Activated B cell treated with CpG ODN at 0.5 μM for 24 hours (primary cell): Measurements from ENCODE around the gene CCDC47. TPM values are rescaled to one million over a fixed set of nuclear protein-coding genes. Genes with fewer than 3 reads are reported as not detected.
A peak's percentile ranks its signal among the peaks of the same experiment; 100 is the strongest.

Experiments
- ATAC-seq: fragments of 200-7000 bp; cut with Tn5 transposase; one replicate; pipeline ENCODE4 v1.10.0; 2021; ENCODE audit warnings: low read depth, mild to moderate bottlenecking, moderate library complexity
- CTCF ChIA-PET: fragments of 350-600 bp; sonication (Branson Sonifier 250); formaldehyde crosslinking; loops from one replicate; lab custom pipeline; 2021; ENCODE audit warnings: antibody characterized with exemption; lab: Charles Lee
- POLR2A ChIA-PET: fragments of 350-600 bp; sonication (Branson Sonifier 250); formaldehyde crosslinking; loops from one replicate; lab custom pipeline; 2021; ENCODE audit warnings: antibody characterized with exemption; lab: Charles Lee
- DNase-seq: peaks from one replicate; pipeline ENCODE4 v3.0.0; 2022
- H3K27ac Mint-ChIP-seq: one replicate; pipeline ENCODE4 v1.8.0; 2020; ENCODE audit warnings: mixed read lengths
- H3K27me3 Mint-ChIP-seq: one replicate; pipeline ENCODE4 v1.8.0; 2021; ENCODE audit warnings: mixed read lengths
- H3K36me3 Mint-ChIP-seq: one replicate; pipeline ENCODE4 v1.8.0; 2021; ENCODE audit warnings: low read depth, mixed read lengths
- H3K4me1 Mint-ChIP-seq: one replicate; pipeline ENCODE4 v1.8.0; 2021; ENCODE audit warnings: mixed read lengths
- H3K4me3 Mint-ChIP-seq: one replicate; pipeline ENCODE4 v1.8.0; 2020; ENCODE audit warnings: mild to moderate bottlenecking, mixed read lengths
- H3K9me3 Mint-ChIP-seq: one replicate; pipeline ENCODE4 v1.8.0; 2020; ENCODE audit warnings: mixed read lengths
- intact Hi-C: fragments of 100-400 bp; cut with micrococcal nuclease; formaldehyde crosslinking; loops from one replicate; pipeline ENCODE4 v1.15.1; 2024
- total RNA-seq: library from RNA; stranded (reverse); gene quantifications from 2 replicates; pipeline ENCODE4 v1.2.3, GENCODE V29; 2022
- TF ChIP-seq, protein P1 (sequence below): fragments of 200-600 bp; IDR thresholded peaks from one replicate; pipeline ENCODE4 v1.8.0; 2022; ENCODE audit warnings: antibody characterized with exemption, mild to moderate bottlenecking

The CCDC47 gene
- total RNA-seq, 1 donor from 2014 or later: 47.6 TPM

DNA sequence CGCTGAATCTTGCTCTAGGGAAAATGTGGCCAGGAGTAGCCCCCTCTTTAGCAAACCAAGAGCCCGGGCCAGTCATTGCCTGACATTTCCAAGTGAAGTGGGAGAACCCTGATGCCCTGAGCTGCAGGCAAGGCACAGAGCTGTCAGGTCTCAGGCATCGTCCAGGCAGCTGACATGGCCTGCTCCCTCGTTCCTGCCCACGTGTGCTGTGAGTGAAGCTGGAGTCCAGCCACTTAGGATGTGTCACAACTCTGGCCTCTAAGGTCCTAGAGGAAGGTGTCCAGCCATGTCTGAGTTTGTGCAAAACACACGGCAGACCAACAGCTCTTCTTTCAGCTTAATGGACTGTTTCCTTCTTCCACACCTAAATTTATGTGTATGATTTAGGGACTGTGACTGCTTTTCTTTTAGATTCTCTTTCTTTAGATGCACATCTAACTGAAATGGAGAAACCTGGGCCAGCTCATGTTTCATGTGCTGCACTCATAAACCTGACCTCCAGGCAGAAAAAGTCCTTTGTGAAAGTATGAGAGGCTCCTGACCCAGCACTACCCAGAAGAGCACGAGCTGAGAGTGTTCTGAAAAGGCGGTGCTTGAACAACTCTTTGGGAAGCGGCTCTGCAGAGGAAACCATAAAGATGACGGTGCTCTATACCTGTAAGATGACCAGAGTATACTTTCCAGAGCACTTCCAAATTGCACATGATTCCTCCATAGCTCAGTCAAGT, 58.7 kb downstream of the CCDC47 start:
- intact Hi-C loops: no loop called here
- H3K36me3 Mint-ChIP-seq: peaks cover 62% of the 10 kb centered on the region
- CTCF ChIA-PET: no interaction called here
- no peaks in the 10 kb centered on the region for H3K27me3 Mint-ChIP-seq
- ATAC-seq (no peak), DNase-seq (no peak)
- TF ChIP-seq, protein P1, sequence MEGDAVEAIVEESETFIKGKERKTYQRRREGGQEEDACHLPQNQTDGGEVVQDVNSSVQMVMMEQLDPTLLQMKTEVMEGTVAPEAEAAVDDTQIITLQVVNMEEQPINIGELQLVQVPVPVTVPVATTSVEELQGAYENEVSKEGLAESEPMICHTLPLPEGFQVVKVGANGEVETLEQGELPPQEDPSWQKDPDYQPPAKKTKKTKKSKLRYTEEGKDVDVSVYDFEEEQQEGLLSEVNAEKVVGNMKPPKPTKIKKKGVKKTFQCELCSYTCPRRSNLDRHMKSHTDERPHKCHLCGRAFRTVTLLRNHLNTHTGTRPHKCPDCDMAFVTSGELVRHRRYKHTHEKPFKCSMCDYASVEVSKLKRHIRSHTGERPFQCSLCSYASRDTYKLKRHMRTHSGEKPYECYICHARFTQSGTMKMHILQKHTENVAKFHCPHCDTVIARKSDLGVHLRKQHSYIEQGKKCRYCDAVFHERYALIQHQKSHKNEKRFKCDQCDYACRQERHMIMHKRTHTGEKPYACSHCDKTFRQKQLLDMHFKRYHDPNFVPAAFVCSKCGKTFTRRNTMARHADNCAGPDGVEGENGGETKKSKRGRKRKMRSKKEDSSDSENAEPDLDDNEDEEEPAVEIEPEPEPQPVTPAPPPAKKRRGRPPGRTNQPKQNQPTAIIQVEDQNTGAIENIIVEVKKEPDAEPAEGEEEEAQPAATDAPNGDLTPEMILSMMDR: no peak
- peaks cover 7% of the 10 kb centered on the region for H3K4me1 Mint-ChIP-seq
- no peak overlapping the region for H3K4me3 Mint-ChIP-seq
- POLR2A ChIA-PET: interaction anchor here (1.1 to 1.3 kb wide), 2 partner anchors 12 to 19 kb away, joined by 3 read pairs; no protein-coding TSS in a partner anchor
- no peak overlapping the region for H3K27ac Mint-ChIP-seq
- H3K9me3 Mint-ChIP-seq: no peaks in the 10 kb centered on the region

DNA sequence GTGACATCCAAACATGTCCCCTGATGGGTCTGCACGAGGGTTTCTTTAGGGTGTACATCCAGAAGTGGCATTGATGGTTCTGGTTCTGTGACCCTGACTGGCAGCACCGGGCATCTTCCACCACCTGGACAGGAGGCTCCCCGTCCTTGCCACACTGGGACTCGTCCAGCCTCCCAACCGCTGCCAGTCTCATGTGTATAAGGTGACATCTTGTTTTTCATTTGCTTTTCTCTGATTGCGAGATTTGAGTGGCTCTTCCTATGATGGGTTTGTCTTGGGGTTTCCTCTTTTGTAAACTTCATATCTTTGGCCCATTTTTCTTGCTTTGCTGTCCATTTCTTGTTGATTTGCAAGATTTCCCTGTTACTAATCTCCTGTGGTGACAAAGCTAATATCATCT, 64.3 kb downstream of the CCDC47 start:
- TF ChIP-seq, protein P1: no peak
- H3K4me1 Mint-ChIP-seq: peaks cover 41% of the 10 kb centered on the region
- no peak for ATAC-seq

DNA sequence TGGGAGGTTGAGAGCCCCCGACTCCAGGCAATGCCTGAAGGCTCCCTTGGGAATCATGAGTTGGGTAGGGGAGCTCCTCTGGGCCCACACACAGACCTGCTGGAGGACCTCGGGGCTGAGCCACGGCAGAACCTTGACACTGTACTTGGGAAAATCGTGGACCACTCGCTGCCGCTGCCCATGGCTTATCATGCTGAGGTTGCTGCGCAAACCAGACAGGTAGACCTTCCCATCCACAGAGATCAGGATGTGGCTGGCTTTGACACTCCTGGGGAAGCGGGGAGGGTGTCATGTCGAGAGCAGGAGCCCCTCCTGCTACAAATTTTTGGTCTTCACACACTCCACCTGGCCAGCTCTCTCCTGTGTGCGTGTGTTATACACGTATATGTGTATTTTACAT, 66.2 kb downstream of the CCDC47 start:
- H3K4me1 Mint-ChIP-seq: peaks cover 60% of the 10 kb centered on the region
- ChIA-PET CTCF (interaction anchor here (1.2 kb wide), 1 partner anchor 9 kb away, joined by 4 read pairs; no protein-coding TSS in a partner anchor), POLR2A (interaction anchor here (1.4 to 7.3 kb wide), 4 partner anchors 11 to 67 kb away, joined by 4 to 106 read pairs (median 6); partner anchors contain the start of genes CCDC47, DDX42 and STRADA)
- no peaks in the 10 kb centered on the region for H3K9me3 Mint-ChIP-seq
- no peak for ATAC-seq
- no peak for DNase-seq
- H3K36me3 Mint-ChIP-seq: peaks cover 70% of the 10 kb centered on the region
- intact Hi-C loops: no loop called here
- TF ChIP-seq, protein P1: no peak
- H3K27ac Mint-ChIP-seq: peak overlapping the region; percentile 71
- no peak overlapping the region for H3K4me3 Mint-ChIP-seq
- H3K27me3 Mint-ChIP-seq: no peaks in the 10 kb centered on the region

More for the DNA sequence above, 64.3 kb downstream of the CCDC47 start:
- Mint-ChIP-seq H3K27me3 (no peaks in the 10 kb centered on the region), H3K27ac (peak overlapping the region; percentile 25), H3K36me3 (peaks cover 63% of the 10 kb centered on the region), H3K4me3 (no peak overlapping the region), H3K9me3 (no peaks in the 10 kb centered on the region)
- no peak for DNase-seq
- ChIA-PET POLR2A (interaction anchor here (2.2 to 7.3 kb wide), 3 partner anchors 8 to 65 kb away, joined by 9 to 106 read pairs (median 37); partner anchors contain the start of genes CCDC47, DDX42 and LIMD2), CTCF (interaction anchor here (0.7 to 3.2 kb wide), 7 partner anchors 11 to 283 kb away, joined by 3 to 42 read pairs (median 6); partner anchors contain the start of genes LIMD2 and MAP3K3)
- intact Hi-C loops: no loop called here

DNA sequence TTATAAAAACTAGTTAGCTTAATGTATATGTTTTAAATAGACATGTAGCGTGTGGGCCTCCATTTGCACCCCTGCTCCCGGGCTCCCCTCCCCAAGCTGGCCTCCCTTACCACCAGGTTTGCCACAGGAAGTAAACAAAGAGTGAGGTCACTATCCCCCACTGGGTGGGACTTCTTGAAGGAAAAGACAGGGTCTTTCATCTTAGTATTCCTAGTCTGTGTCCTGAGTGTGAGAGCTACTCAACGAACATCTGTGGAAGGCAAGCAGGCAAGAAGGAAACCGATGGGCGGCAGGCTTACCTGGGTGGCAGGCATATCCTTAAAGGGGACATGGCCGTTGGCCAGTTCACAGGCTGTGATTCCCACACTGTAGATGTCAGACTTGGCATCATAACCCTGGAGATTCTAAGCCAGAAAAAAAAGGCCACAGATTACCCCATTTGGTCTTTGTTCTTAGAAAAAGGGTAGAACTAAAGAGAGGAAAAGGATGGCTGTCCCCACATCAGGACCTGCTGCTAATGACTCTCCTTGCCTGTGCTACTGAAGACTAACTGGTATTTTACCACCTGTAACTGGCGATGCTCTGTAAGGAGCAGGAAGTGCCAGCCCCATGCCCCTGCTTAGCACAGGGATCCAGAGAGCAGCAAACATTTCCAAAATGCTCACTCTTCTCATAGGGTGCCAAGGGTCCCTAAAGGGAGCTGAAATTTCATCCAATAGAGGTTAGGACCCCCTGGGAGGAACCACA, 66.9 kb downstream of the CCDC47 start:
- no peaks in the 10 kb centered on the region for H3K27me3 Mint-ChIP-seq
- DNase-seq (no peak), ATAC-seq (no peak)
- peaks cover 64% of the 10 kb centered on the region for H3K36me3 Mint-ChIP-seq
- peaks cover 67% of the 10 kb centered on the region for H3K4me1 Mint-ChIP-seq
- TF ChIP-seq, protein P1: no peak
- POLR2A ChIA-PET: interaction anchor here (0.6 to 7.3 kb wide), 6 partner anchors 10 to 157 kb away, joined by 3 to 106 read pairs (median 4); partner anchors contain the start of genes CCDC47 and DDX42
- H3K27ac Mint-ChIP-seq: peak overlapping the region; percentile 71
- CTCF ChIA-PET: interaction anchor here (0.9 to 1.2 kb wide), 2 partner anchors 8 to 281 kb away, joined by 3 to 4 read pairs; no protein-coding TSS in a partner anchor
- intact Hi-C loops: no loop called here
- H3K4me3 Mint-ChIP-seq: no peak overlapping the region
- no peaks in the 10 kb centered on the region for H3K9me3 Mint-ChIP-seq
